ENCODE measurements around the gene ST6GALNAC3. TPM values are rescaled to one million over a fixed set of nuclear protein-coding genes. Genes with fewer than 3 reads are reported as not detected.

The ST6GALNAC3 gene
- total RNA-seq, 1 experiment from 2014 or later = 2.2 TPM

DNA sequence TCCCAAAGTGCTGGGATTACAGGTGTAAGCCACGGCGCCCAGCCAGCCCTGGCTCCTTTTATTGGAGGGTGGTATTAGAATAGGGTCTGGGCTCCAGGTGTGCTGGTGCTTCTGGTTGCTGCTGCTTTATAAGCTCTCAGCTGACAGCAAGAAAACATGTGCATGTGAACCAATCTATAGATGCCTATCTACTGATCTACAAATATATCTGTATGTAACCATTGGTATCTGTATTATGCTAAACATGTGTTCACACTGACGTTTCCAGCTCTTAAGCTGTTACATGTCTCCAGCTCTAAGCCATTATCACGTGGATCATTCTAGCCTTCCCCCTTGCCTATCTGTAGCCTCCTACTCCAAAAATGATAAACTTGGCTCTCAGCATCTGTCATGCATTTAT lies 82.4 kb downstream of the ST6GALNAC3 start:
- Histone ChIP-seq H3K4me2 (ENCODE audit: low read length) (no peak overlapping the region), H3K9ac (ENCODE audit: low read length) (no peak overlapping the region), H3K79me2 (ENCODE audit: insufficient read depth, low read length) (no peaks in the 10 kb centered on the region), H3K9me2 (ENCODE audit: insufficient read depth) (no peaks in the 10 kb centered on the region), H3K27me3 (ENCODE audit: insufficient read depth, low read length) (no peaks in the 10 kb centered on the region), H3K9me3 (ENCODE audit: control insufficient read depth in 1 of 2, insufficient read depth in 1 of 2, low read depth in 1 of 2, low read length in 2 of 2) (no peaks in the 10 kb centered on the region), H2AFZ (ENCODE audit: low read depth, low read length, poor library complexity, severe bottlenecking) (no peak overlapping the region), H3K4me1 (ENCODE audit: control insufficient read depth in 1 of 2, insufficient read depth in 2 of 2, low read length in 2 of 2) (peaks cover 3 to 38% of the 10 kb centered on the region in 2 experiments; a peak in 3 of 4 replicates), H3K27ac (ENCODE audit: low read depth, low read length) (no peak overlapping the region), H3K36me3 (ENCODE audit: control insufficient read depth in 1 of 2, insufficient read depth in 2 of 2, low read length in 2 of 2) (no peaks in the 10 kb centered on the region), H4K20me1 (ENCODE audit: insufficient read depth) (no peaks in the 10 kb centered on the region), H3K4me3 (replicated peaks in 1 of 2; ENCODE audit: low read depth in 1 of 2, low read length in 2 of 2) (no peak overlapping the region)
- no peak for DNase-seq (ENCODE audit: low read depth, low spot score)
- intact Hi-C loops (cut with micrococcal nuclease) = loop anchor here (10.0 kb wide), 2 partner anchors 178 to 878 kb away; no protein-coding TSS in a partner anchor
- TF ChIP-seq YY1 (IDR thresholded peaks at IDR 0.05; ENCODE audit: extremely low read depth, insufficient replicate concordance, low read depth, low read length) (no peak), SIN3A (IDR thresholded peaks at IDR 0.05; ENCODE audit: low read depth) (no peak), MAX (IDR thresholded peaks at IDR 0.05) (no peak), POLR2AphosphoS5 (IDR thresholded peaks at IDR 0.05; ENCODE audit: low read depth, low read length) (no peak), ELF1 (IDR thresholded peaks at IDR 0.05; ENCODE audit: borderline replicate concordance, low read depth) (no peak), SP1 (IDR thresholded peaks at IDR 0.05; ENCODE audit: low read depth) (no peak), EZH2 (IDR thresholded peaks at IDR 0.05) (no peak), SRF (IDR thresholded peaks at IDR 0.05; ENCODE audit: low read depth) (no peak), EGR1 (IDR thresholded peaks at IDR 0.05; ENCODE audit: low read depth) (no peak), TCF7L2 (IDR thresholded peaks at IDR 0.05; ENCODE audit: borderline replicate concordance, extremely low read depth, insufficient read depth, insufficient read length) (no peak), ZFX (IDR thresholded peaks at IDR 0.05) (no peak), CBX3 (IDR thresholded peaks at IDR 0.05; ENCODE audit: low read depth) (no peak), FOSL1 (IDR thresholded peaks at IDR 0.05; ENCODE audit: low read depth) (no peak), EZH2phosphoT487 (IDR thresholded peaks at IDR 0.05; ENCODE audit: borderline replicate concordance) (no peak), POLR2A (IDR thresholded peaks at IDR 0.05; ENCODE audit: borderline replicate concordance, extremely low read depth, insufficient read depth, insufficient read length) (no peak), CEBPB (IDR thresholded peaks at IDR 0.05; ENCODE audit: low read depth) (no peak)
- TF ChIP-seq, protein P1, sequence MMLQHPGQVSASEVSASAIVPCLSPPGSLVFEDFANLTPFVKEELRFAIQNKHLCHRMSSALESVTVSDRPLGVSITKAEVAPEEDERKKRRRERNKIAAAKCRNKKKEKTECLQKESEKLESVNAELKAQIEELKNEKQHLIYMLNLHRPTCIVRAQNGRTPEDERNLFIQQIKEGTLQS (IDR thresholded peaks at IDR 0.05) = no peak
- TF ChIP-seq, protein P2, sequence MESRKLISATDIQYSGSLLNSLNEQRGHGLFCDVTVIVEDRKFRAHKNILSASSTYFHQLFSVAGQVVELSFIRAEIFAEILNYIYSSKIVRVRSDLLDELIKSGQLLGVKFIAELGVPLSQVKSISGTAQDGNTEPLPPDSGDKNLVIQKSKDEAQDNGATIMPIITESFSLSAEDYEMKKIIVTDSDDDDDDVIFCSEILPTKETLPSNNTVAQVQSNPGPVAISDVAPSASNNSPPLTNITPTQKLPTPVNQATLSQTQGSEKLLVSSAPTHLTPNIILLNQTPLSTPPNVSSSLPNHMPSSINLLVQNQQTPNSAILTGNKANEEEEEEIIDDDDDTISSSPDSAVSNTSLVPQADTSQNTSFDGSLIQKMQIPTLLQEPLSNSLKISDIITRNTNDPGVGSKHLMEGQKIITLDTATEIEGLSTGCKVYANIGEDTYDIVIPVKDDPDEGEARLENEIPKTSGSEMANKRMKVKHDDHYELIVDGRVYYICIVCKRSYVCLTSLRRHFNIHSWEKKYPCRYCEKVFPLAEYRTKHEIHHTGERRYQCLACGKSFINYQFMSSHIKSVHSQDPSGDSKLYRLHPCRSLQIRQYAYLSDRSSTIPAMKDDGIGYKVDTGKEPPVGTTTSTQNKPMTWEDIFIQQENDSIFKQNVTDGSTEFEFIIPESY (IDR thresholded peaks at IDR 0.05; ENCODE audit: extremely low read depth, insufficient replicate concordance, low read length) = no peak
- TF ChIP-seq, protein P3, sequence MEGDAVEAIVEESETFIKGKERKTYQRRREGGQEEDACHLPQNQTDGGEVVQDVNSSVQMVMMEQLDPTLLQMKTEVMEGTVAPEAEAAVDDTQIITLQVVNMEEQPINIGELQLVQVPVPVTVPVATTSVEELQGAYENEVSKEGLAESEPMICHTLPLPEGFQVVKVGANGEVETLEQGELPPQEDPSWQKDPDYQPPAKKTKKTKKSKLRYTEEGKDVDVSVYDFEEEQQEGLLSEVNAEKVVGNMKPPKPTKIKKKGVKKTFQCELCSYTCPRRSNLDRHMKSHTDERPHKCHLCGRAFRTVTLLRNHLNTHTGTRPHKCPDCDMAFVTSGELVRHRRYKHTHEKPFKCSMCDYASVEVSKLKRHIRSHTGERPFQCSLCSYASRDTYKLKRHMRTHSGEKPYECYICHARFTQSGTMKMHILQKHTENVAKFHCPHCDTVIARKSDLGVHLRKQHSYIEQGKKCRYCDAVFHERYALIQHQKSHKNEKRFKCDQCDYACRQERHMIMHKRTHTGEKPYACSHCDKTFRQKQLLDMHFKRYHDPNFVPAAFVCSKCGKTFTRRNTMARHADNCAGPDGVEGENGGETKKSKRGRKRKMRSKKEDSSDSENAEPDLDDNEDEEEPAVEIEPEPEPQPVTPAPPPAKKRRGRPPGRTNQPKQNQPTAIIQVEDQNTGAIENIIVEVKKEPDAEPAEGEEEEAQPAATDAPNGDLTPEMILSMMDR (IDR thresholded peaks at IDR 0.05 in 2 of 3, conservative IDR thresholded peaks at IDR 0.05 in 1 of 3; ENCODE audit: borderline replicate concordance in 1 of 3, insufficient read depth in 1 of 3, low read depth in 2 of 3, low read length in 2 of 3) = no peak
- ChIA-PET POLR2A (no interaction called here), CTCF (interaction anchor here (1.2 kb wide), 1 partner anchor 987 kb away, joined by 3 read pairs; no protein-coding TSS in a partner anchor), RAD21 (ENCODE audit: low non-redundant PET in 1 of 2, low total read pairs in 2 of 2, uncharacterized antibody in 2 of 2, unreplicated experiment in 2 of 2) (no interaction called here)
- ATAC-seq = no peak
- BruUV-seq (replicated peaks) = no TSS peak

Measured in HCT116 (cell line).